ENCODE data around the gene GPR183.

GPR183 gene

DNA sequence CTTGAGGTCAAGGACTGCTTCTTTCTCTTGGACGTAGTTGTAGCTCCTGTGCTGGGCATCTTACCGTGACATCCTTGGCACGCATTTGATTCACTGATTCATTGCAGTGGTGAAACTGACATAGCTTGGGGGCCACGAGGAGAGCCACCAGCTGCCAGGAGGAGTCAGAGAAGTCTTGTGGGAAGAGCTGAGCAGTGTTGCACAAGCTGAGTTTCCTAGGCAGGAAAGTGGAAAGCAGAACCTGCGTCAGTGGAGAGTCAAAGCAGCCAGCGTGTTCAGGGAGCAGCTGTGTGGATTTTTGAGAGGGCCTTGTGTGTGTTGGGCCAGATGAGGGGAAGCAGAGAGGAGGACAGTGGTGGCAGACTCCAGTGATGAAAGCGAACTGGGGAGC, 5.3 kb upstream of the GPR183 start:
- DNase-seq (ENCODE audit: extremely low spot score), result no peak
- CTCF ChIA-PET, result interaction anchor here (0.8 to 2.0 kb wide), 13 partner anchors 8 to 124 kb away, joined by 3 to 8 read pairs (median 4); no protein-coding TSS in a partner anchor
- POLR2A ChIA-PET, result interaction anchor here (1.1 to 1.2 kb wide), 2 partner anchors 9 to 44 kb away, joined by 4 read pairs; no protein-coding TSS in a partner anchor
- TF ChIP-seq, protein P1, sequence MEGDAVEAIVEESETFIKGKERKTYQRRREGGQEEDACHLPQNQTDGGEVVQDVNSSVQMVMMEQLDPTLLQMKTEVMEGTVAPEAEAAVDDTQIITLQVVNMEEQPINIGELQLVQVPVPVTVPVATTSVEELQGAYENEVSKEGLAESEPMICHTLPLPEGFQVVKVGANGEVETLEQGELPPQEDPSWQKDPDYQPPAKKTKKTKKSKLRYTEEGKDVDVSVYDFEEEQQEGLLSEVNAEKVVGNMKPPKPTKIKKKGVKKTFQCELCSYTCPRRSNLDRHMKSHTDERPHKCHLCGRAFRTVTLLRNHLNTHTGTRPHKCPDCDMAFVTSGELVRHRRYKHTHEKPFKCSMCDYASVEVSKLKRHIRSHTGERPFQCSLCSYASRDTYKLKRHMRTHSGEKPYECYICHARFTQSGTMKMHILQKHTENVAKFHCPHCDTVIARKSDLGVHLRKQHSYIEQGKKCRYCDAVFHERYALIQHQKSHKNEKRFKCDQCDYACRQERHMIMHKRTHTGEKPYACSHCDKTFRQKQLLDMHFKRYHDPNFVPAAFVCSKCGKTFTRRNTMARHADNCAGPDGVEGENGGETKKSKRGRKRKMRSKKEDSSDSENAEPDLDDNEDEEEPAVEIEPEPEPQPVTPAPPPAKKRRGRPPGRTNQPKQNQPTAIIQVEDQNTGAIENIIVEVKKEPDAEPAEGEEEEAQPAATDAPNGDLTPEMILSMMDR (IDR thresholded peaks at IDR 0.05; ENCODE audit: control extremely low read depth, extremely low read depth, low read depth, missing control alignments), result no peak

DNA sequence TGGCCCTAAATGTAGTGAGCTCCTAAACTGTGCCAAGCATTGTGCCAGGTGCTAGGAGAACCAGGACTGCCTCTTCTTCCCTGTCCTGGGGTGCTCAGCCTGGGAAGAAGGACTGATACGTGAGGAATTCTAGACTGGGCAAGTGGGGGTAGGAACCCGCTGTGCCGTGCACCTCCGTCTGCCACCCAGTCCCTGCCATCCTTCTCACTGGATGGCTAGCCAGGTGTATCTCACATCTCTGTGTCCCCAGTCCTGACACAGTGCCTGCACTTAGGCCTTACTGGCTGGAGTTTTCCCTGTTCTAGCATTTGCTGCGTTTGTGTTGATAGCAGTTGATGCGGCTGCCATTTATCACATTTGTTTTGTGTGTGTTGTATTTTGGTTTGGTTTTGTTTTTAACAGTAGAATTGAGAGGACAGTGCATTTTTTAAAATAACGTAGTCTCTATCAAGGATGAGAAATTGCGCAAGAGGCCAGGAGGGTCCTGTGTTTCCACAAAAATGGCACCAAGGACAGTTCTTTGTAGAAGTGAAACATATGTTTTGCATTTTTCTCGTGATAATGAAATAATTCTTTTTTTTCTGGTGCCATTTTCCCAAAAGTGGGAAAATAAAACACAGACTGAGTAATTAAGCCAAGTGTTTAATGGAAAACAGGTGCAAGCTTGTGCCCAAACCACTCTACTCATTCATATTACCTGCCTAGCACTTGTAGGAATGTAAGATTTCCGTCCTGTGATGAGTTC, 4.7 kb upstream of the GPR183 start:
- TF ChIP-seq, protein P1 (IDR thresholded peaks at IDR 0.05; ENCODE audit: control extremely low read depth, extremely low read depth, low read depth, missing control alignments), result no peak
- no peak for DNase-seq (ENCODE audit: extremely low spot score)
- CTCF ChIA-PET, result interaction anchor here (0.8 to 2.0 kb wide), 15 partner anchors 8 to 125 kb away, joined by 3 to 8 read pairs (median 4); no protein-coding TSS in a partner anchor
- POLR2A ChIA-PET, result interaction anchor here (0.5 to 1.2 kb wide), 3 partner anchors 9 to 110 kb away, joined by 4 to 6 read pairs (median 4); no protein-coding TSS in a partner anchor

DNA sequence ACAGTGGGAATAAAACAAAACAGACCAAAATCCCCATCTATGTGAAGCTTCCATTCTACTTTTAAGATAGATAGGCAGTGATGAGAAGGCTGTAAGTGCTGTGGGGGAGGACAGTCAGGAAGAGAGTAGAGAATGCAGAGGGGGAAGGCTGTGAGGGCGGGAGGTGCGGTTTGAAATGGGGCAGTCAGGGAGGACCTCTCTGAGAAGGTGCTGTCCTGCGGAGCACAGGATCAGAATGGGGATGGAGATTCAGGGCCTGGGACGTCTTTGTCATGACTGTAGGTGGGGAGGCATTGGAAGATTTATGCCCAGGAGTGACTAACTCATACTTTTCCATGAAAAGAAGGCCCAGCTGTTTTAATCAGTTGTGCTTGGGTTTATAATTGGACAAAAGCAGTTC, 3.9 kb upstream of the GPR183 start:
- no peak for DNase-seq (ENCODE audit: extremely low spot score)
- POLR2A ChIA-PET, result no interaction called here
- TF ChIP-seq, protein P1 (IDR thresholded peaks at IDR 0.05; ENCODE audit: control extremely low read depth, extremely low read depth, low read depth, missing control alignments), result no peak
- CTCF ChIA-PET, result interaction anchor here (1.0 to 2.0 kb wide), 5 partner anchors 8 to 43 kb away, joined by 3 to 5 read pairs (median 3); no protein-coding TSS in a partner anchor

DNA sequence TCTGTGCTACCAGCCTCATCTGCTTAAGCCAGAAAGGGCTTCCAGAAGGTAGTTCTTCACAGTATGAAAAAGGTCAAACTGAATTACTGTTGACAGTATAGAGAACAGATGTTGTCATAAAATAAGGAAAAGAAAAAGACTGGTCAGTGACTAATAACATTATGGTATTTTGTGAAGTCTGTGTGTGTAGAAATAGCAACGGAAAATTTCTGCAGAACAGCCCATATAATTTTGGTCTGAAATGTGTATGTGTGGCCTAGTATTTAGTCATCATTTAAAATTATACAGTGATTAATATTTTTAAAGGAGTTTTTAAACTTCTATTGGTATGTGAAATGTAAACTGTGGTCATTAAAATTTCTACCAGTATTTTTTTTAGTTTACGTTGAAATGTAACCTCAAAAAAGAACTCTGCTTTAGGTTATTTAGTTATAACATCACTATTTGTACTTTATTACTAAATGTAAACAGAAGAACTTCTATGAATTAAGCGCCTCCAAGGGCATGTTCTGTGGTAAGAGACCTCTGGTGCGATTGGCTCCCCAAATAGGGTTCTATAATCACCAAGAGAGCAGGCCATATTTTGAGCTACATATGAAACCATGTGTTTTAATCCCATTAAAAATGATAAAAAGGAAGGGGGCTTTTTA, 3.3 kb upstream of the GPR183 start:
- ChIA-PET CTCF (interaction anchor here (1.0 to 2.0 kb wide), 5 partner anchors 9 to 43 kb away, joined by 3 to 5 read pairs (median 3); no protein-coding TSS in a partner anchor), POLR2A (no interaction called here)
- TF ChIP-seq, protein P1 (IDR thresholded peaks at IDR 0.05; ENCODE audit: control extremely low read depth, extremely low read depth, low read depth, missing control alignments), result no peak
- DNase-seq (ENCODE audit: extremely low spot score), result no peak

DNA sequence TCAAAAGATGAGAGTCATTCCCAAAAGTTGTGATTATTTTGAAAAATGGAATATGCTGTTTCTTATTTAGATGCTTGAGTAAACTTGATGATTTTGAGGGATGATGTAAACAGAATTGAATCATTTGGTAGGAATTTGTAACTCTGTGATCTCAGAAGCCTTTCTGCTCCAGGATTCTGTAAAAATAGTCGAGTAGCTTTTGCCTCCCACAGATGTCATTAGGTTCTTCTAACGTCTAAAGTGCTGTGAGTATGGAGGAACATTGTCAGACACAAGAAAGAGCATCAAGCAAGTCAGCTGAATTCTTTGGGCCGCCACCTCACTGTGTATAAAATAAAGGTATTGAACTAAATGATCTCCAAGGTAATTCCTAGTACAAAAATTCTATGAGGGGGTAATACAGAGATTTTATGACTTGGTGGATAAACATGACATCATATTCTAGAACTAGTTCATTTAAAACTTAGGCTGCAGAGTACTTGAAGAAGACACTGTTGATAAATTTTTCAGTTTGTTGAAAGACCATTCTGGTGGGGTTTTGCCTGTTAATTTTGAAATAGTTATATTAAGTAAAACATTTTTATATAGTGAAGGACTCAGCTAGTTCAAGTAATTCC, 1.4 kb upstream of the GPR183 start:
- TF ChIP-seq, protein P1 (IDR thresholded peaks at IDR 0.05; ENCODE audit: control extremely low read depth, extremely low read depth, low read depth, missing control alignments), result no peak
- ChIA-PET CTCF (interaction anchor here (0.9 to 5.0 kb wide), 6 partner anchors 10 to 128 kb away, joined by 3 to 21 read pairs (median 4); no protein-coding TSS in a partner anchor), POLR2A (no interaction called here)
- no peak for DNase-seq (ENCODE audit: extremely low spot score)
